Activated B cell treated with CpG ODN at 0.5 μM for 24 hours (primary cell): ENCODE data around the gene LYZL6. TPM values are rescaled to one million over a fixed set of nuclear protein-coding genes. Genes with fewer than 3 reads are reported as not detected.

Source experiments
- ATAC-seq: fragments of 200-7000 bp; cut with Tn5 transposase; one replicate; pipeline ENCODE4 v1.10.0; 2021; ENCODE audit warnings: low read depth, mild to moderate bottlenecking, moderate library complexity
- CTCF ChIA-PET: fragments of 350-600 bp; sonication (Branson Sonifier 250); formaldehyde crosslinking; loops from one replicate; lab custom pipeline; 2021; ENCODE audit warnings: antibody characterized with exemption; lab: Charles Lee
- POLR2A ChIA-PET: fragments of 350-600 bp; sonication (Branson Sonifier 250); formaldehyde crosslinking; loops from one replicate; lab custom pipeline; 2021; ENCODE audit warnings: antibody characterized with exemption; lab: Charles Lee
- DNase-seq: peaks from one replicate; pipeline ENCODE4 v3.0.0; 2022
- H3K27ac Mint-ChIP-seq: one replicate; pipeline ENCODE4 v1.8.0; 2020; ENCODE audit warnings: mixed read lengths
- H3K27me3 Mint-ChIP-seq: one replicate; pipeline ENCODE4 v1.8.0; 2021; ENCODE audit warnings: mixed read lengths
- H3K36me3 Mint-ChIP-seq: one replicate; pipeline ENCODE4 v1.8.0; 2021; ENCODE audit warnings: low read depth, mixed read lengths
- H3K4me1 Mint-ChIP-seq: one replicate; pipeline ENCODE4 v1.8.0; 2021; ENCODE audit warnings: mixed read lengths
- H3K4me3 Mint-ChIP-seq: one replicate; pipeline ENCODE4 v1.8.0; 2020; ENCODE audit warnings: mild to moderate bottlenecking, mixed read lengths
- H3K9me3 Mint-ChIP-seq: one replicate; pipeline ENCODE4 v1.8.0; 2020; ENCODE audit warnings: mixed read lengths
- intact Hi-C: fragments of 100-400 bp; cut with micrococcal nuclease; formaldehyde crosslinking; loops from one replicate; pipeline ENCODE4 v1.15.1; 2024
- total RNA-seq: library from RNA; stranded (reverse); gene quantifications from 2 replicates; pipeline ENCODE4 v1.2.3, GENCODE V29; 2022
- TF ChIP-seq, protein P1 (sequence below): fragments of 200-600 bp; IDR thresholded peaks from one replicate; pipeline ENCODE4 v1.8.0; 2022; ENCODE audit warnings: antibody characterized with exemption, mild to moderate bottlenecking

Gene LYZL6
- total RNA-seq, 1 donor from 2014 or later = not detected

DNA sequence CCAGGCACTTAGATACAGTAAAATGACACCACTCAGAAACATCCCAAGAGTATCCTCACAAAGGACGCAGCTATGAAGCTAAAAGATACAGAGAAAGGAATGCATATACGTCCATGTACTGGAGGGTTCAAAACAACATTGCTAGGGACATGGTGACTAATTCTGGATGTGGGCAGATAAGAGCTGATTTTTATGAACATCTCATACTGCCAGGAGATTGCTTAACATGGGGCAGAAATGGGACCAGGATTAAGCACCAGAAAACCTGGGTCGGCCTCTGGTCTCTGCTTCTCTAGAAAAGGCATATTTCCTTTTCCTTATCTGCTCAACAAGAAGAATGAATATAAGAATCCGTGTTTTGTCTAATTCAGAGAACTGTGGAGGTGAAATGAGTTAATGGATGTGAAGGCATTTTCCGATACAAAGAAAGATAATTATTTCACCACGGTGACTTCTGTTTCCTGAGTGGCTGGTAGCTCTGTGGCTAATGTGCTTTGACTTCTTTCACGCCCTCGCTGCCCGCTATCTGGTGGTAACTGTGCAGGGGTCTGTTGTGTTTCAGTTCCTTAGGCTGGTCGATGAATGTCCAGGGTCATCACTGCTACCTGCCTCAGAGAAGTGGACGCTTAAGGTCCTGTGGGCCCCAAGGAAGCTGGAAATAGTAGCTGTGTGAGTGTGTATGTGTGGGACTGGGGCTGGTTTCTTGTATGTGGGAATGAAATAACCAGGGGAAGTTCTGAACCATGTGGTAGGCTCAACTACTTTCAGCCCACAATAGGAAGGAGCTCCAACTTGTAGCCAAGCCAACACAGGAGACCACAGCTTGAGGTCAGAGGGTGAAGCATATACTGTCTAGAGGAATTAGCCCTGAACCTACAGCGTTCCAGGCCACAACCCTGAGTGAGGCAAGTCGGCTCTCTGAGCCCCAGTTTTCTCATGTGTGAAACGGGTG, 47.6 kb downstream of the LYZL6 start:
- intact Hi-C loops = no loop called here
- H3K27ac Mint-ChIP-seq = no peak overlapping the region
- H3K4me1 Mint-ChIP-seq = peaks cover 4% of the 10 kb centered on the region
- ChIA-PET CTCF (no interaction called here), POLR2A (no interaction called here)
- ATAC-seq = no peak
- no peak overlapping the region for H3K4me3 Mint-ChIP-seq
- H3K9me3 Mint-ChIP-seq = no peaks in the 10 kb centered on the region
- DNase-seq = no peak
- TF ChIP-seq, protein P1, sequence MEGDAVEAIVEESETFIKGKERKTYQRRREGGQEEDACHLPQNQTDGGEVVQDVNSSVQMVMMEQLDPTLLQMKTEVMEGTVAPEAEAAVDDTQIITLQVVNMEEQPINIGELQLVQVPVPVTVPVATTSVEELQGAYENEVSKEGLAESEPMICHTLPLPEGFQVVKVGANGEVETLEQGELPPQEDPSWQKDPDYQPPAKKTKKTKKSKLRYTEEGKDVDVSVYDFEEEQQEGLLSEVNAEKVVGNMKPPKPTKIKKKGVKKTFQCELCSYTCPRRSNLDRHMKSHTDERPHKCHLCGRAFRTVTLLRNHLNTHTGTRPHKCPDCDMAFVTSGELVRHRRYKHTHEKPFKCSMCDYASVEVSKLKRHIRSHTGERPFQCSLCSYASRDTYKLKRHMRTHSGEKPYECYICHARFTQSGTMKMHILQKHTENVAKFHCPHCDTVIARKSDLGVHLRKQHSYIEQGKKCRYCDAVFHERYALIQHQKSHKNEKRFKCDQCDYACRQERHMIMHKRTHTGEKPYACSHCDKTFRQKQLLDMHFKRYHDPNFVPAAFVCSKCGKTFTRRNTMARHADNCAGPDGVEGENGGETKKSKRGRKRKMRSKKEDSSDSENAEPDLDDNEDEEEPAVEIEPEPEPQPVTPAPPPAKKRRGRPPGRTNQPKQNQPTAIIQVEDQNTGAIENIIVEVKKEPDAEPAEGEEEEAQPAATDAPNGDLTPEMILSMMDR = no peak
- H3K27me3 Mint-ChIP-seq = peaks cover 3% of the 10 kb centered on the region
- no peaks in the 10 kb centered on the region for H3K36me3 Mint-ChIP-seq

DNA sequence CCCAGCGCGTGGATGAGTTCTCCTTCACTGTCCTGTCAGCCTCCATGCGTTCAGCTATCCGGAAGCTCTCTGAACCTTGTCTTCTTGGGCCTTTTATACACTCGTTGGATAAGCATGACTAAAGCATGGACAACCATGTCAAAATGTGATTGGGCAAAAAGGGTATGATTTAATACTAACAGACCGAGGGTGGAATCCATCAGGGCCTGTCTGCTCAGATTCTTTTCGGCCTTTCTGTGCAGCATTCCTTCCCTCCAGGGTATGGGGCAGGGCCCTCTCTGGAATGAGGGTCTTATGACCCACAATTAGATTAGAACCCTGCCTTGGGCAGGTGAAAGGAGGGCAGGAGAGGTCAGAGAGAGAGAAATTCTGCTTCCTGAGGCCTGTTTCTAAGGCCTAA, 49.3 kb downstream of the LYZL6 start:
- Mint-ChIP-seq H3K4me1 (peaks cover 5% of the 10 kb centered on the region), H3K9me3 (no peaks in the 10 kb centered on the region), H3K4me3 (no peak overlapping the region), H3K27me3 (peaks cover 3% of the 10 kb centered on the region), H3K36me3 (no peaks in the 10 kb centered on the region), H3K27ac (no peak overlapping the region)
- ChIA-PET CTCF (no interaction called here), POLR2A (no interaction called here)
- TF ChIP-seq, protein P1 = no peak
- intact Hi-C loops = no loop called here
- ATAC-seq = no peak
- no peak for DNase-seq

DNA sequence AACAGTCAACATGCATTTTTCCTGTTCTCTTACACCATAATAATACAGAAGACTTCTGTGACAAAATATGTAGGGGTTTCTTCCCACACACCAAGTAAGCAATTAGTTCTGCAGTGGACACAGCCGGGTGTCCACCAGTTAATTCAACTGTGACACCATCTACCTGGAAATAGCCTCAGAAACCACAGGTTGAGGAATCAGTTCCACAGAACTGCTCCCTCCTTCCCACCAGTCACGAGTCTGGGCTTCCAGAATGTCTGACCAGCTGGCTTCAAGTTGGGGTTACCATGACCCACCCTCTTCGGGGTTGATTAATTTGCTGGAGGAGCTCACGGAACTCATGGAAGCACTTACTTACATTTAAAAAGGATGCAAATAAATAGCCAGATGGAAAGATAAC, 49.8 kb downstream of the LYZL6 start:
- Mint-ChIP-seq H3K4me1 (peaks cover 5% of the 10 kb centered on the region), H3K9me3 (no peaks in the 10 kb centered on the region), H3K36me3 (no peaks in the 10 kb centered on the region), H3K27ac (no peak overlapping the region), H3K27me3 (peaks cover 3% of the 10 kb centered on the region), H3K4me3 (no peak overlapping the region)
- DNase-seq (no peak), ATAC-seq (no peak)
- TF ChIP-seq, protein P1 = no peak
- intact Hi-C loops = no loop called here
- ChIA-PET POLR2A (no interaction called here), CTCF (no interaction called here)

DNA sequence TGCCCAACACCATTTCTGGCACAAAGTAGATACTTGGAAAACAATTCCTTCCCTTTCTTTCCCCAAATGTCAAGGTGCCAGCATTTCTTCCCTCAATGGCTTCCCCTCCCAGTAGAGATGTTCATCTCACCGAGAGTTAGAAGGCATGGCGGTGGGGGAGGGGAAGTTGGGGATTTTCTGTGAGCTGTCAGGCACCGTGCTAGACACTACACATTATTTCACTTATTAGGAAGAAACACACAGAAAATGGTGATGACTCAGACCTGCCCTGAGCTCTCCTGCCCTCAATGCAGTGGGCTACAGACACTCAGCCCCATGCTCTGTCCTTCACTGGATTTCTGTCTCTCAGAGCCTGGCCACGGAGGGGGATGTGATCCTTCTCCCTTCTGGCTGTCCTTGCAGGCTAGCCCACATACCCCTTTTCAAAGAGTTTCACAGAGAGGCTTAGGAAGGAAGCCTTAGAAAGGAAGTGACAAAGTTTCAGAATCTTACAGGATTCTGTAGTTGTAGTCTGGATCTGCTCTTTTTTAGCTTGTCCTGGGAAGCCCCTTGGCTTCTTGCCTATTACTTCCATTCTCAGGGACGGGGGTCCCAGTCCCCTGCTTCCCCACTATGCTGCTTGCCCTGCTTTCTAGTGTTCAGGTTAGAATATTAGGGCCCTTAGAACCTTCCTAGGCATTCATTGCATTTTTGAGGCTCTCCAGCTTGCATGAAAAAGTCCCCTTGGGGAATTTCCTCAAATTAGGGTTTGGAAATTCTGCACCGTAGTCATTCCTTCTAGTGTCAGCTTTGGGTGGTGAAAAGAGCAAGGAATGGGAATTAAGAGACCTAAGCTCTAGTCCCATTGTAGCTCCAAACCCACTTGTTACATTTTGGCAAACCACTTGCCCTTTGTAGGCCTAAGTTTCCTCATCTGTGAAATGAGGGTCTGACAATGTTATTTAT, 51.1 kb downstream of the LYZL6 start:
- Mint-ChIP-seq H3K27me3 (peaks cover 3% of the 10 kb centered on the region), H3K4me3 (no peak overlapping the region), H3K36me3 (no peaks in the 10 kb centered on the region), H3K9me3 (no peaks in the 10 kb centered on the region), H3K4me1 (peaks cover 5% of the 10 kb centered on the region), H3K27ac (no peak overlapping the region)
- TF ChIP-seq, protein P1 = no peak
- CTCF ChIA-PET = no interaction called here
- intact Hi-C loops = no loop called here
- POLR2A ChIA-PET = no interaction called here
- DNase-seq (no peak), ATAC-seq (no peak)

DNA sequence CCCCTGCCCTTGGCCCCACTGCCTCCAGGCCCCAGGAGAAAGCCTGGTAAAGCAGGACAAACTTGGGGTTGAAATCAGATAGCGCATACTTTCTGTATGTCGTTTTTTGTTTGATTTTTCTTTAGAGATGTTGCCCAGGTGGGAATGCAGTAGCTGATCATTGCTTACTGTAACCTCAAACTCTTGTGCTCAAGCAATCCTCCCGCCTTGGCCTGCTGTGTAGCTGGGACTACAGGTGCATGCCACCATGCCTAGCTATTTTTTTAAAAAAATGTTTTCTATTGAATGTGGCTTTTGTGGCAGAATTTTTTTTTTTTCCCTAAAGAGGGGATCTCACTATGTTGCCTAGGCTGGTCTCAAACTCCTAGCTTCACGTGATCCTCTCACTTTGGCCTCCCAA, 52.2 kb downstream of the LYZL6 start:
- no peak for ATAC-seq
- peaks cover 3% of the 10 kb centered on the region for H3K27me3 Mint-ChIP-seq
- ChIA-PET CTCF (no interaction called here), POLR2A (no interaction called here)
- no peak for DNase-seq
- no peaks in the 10 kb centered on the region for H3K9me3 Mint-ChIP-seq
- TF ChIP-seq, protein P1 = no peak
- peaks cover 5% of the 10 kb centered on the region for H3K4me1 Mint-ChIP-seq
- no peak overlapping the region for H3K4me3 Mint-ChIP-seq
- no peak overlapping the region for H3K27ac Mint-ChIP-seq
- intact Hi-C loops = no loop called here
- H3K36me3 Mint-ChIP-seq = no peaks in the 10 kb centered on the region
